HG03354 (cell line): ENCODE measurements around the gene PHYHD1.

Source experiments
- ATAC-seq: cut with Tn5 transposase; IDR thresholded peaks from one replicate; pipeline ENCODE4 v1.9.1; 2021; ENCODE audit warnings: mild to moderate bottlenecking; ENCODE audit not compliant: unreplicated experiment, poor library complexity, severe bottlenecking

The PHYHD1 gene

DNA sequence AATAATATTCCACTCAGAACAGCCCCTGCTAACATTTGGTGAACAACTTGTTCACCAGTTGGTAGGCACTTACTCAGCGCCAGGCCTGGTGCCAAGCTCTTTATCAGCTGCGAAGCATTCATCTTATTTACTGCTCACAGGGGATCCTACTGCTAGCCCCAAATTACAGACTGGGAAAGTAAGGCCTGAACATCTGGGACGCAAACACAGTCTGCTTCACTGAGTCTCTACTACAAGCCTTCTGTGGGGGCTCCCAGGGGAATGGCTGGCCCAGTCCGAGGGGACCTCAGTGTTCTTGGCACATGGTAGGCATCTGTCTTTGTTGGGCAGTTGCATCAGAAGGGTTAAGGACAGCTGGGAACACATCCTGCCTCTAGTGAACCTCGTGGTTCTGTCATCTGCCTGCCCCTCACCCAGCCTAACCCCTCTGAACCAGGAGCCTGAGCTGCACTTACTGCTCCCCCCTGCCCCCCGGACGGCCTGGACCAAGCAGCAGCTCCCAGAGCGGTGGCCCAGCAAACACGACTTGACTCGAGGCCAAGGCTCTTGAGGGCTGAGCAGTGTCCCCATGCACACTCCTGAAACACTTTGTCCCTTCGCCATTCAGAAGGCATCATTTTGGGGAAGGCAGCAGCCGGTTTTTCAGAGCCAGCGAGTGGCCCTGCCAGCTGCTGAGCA, at the start of gene PHYHD1:
PHYHD1 (plus strand) TSS at position 602 of the 678 bp plus-strand sequence. CDS start 1,342 bp downstream, outside the sequence.
- ATAC-seq, result no peak

DNA sequence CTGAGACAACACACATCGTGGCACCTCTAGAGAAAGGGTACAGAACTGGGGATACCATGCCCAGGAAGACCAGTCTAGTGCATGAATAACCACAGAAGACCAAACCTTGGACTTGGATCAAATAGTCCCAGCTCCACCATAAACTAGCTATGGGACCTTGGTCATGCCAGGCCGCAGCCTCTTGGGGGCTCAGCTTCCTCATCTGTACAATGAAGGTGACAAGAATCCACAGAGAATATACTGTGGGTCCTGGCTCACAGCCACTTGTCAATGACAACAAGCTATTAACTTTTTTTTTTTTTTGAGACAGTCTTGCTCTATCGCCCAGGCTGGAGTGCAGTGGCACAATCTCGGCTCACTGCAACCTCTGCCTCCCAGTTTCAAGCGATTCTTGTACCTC, 42.9 kb upstream of the PHYHD1 start:
- no peak for ATAC-seq

DNA sequence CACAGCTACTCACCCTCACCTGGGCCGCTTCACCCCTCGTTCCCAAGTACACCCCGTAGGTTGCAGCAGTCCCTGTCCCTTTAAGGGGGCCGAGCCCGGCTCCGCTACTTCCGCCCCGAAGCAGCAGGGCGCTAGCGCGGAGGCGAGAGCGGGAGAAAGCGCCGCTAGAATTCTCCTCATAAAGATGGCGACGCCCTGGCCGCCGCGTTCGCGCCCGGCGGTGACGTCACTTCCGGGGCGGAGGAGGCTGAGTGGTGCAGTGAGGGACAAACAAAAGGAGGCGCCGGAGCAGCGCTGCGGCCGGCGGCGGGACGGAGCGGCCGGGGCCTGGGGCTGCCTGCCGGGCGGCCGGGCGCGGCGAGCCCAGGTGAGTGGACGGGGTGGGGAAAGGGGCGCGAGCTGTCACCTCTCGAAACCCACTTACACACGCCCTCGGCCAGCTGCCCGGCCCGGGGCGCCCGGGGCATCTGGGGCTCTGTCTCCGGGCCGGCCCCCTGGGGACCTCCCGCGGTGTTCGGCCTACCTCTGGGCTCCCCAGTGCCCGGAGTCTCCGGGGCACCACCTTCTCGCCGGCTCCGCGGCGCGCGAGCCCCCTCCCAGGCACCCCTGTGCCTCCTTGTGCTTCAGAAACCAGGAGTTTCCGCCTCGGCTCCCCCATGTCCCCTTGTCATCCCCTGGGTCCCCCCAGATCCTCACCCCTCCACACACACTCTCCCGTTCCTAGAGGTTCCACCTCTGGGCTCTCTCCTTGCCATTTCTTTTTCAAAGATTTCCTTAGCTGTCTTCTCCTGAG, 38.7 kb upstream of the PHYHD1 start, which contains the start of the genes KYAT1 and LRRC8A:
KYAT1 (minus strand) TSS at position 67 of the 793 bp plus-strand sequence. CDS start 36,545 bp downstream, outside the sequence.
LRRC8A (plus strand) TSS at position 250 of the 793 bp plus-strand sequence. CDS start 25,032 bp downstream, outside the sequence.
- ATAC-seq, result peak; percentile 89

DNA sequence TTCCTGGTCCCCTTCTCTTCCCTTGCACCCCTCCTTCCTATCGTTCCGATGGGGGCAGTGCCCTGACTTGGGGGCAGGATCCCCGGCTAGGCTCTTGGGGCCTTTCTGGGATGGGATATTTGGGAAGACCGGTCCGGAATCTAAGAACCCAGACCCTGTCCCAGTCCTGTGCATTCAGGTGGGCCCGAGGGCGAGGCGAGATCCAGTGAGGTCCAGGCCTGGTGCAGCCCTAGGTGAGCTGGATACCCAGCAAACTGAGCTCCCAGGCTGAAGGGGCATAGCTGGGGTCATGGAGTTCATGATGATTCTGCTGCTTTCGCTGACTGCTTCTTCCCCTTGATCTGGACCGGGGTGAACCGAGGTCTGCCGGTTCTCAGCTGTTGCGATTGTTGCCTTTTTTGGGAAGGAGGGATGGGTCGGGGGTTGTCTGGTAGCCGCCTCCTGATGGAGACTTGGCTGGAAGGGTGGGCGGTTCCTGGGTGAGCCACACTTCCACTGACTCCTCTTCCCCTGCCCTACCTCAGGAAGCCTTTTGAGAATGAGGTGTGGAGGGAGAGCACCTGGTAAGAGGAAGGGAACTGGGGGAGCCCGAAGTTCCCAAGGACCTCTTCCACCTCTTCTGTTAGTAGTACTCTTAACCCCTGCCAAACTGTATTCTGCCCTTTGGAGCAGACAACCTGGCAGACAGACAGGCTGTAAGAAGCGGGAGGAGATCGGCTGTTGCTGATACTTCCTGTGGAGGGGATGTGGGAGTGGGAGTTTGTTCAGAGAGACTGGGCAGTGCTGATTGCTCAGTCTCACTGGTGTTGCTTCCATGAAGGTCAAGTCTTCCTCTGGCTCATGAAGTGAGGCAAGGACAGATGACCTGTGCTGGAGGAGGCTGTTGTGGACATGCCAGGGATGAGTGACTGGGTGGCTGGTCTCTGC, 37.8 kb upstream of the PHYHD1 start:
- ATAC-seq, result no peak

DNA sequence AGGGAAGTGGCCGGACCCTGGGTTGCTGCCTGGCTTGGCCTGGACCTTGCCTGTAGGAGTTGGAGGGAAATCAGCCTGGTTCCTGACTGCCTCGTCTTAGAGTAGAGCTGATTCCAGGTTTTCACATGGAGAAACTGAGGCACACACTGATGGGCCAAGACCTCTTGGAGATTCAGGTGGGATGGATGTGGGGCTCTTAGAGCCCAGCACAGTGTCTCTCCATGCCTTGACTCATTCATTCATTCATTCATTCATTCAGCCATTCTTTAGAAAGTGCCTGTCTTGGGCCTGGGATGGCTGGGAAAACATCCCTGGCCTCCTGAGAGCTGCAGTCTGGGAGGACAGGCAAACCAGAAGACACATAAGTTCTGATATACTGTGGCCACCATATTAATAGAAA, 36.6 kb upstream of the PHYHD1 start:
- no peak for ATAC-seq

DNA sequence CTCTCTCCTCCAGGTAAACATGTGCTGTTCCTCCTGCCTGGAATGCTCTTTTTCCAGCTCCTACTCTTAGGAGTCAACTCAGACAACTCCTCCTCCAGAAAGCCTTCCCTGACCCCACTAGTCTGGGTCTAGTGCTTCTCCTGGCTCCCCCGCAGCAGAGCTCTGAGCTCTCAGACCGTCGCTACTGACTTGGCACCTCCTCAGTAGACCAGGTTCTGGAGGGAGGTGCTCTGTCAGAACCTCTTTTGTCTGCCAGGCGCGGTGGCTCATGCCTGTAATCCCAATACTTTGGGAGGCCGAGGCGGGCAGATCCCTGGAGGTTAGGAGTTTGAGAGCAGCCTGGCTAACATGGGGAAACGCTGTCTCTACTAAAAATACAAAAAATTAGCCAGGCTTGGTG, 35.4 kb upstream of the PHYHD1 start:
- no peak for ATAC-seq

DNA sequence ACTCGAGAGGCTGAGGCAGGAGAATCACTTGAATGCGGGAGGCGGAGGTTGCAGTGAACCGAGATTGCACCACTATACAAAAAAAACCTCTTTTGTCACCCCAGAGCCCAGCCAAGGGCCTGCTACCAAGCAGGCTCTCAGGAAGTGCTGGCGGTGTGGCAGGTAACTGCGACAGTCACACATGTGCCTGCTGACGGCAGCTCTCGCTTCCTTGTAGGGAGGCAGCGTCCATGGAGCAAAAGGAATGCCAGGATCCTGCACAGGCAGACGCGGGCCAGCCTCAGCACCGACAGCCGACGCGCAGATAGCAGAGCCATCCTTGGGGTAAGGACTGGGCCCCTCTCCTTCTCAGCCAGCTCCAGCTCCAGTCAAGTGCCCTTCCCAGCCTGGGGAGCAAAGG, 35.0 kb upstream of the PHYHD1 start:
- no peak for ATAC-seq

DNA sequence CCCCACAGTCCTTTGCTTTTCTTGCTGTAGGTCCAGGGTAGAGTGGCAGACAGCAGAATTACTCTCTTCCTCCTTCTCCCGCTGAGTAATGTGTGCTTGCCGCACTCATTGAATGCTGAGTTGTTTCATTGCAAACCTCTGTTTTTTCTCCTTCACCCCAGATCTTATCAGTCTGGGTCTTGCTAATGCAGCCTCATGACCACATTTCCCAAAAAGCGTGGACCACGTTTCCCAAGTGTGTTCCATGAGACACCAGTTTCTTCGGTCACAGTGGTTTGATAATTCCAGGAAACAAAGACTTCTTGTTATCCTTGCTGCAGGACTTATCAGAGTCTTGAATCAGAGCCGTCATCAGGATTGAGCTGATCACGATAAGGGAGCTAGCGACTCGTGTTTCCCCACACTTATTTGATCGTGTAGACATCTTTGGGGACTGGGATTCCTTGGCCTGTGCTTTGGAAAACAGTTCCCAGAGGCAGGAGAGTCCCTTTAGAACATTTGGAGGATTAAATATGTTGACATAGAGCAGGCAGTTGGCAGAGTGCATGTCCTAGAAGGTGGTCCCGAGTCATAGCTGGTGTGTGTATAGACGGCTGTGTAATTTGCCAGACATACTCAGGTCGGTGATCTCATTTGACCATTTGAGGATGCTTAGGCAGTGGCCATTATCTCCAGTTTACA, 34.4 kb upstream of the PHYHD1 start:
- ATAC-seq, result no peak

DNA sequence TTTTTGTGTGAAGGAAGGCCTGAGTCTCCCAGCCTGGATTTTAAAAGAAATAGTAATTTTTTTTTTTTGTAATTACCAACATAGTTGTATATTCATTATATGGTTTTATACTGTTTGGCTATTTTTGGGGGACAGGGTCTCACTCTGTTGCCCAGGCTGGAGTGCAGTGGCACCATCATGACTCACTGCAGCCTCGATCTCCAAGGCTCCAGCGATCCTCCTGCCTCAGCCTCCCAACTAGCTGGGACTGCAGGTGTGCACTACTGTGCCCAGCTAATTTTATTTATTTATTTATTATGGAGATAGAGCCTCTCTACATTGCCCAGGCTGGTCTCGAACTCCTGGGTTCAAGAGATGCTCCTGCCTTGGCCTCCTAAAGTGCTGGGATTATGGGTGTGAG, 33.7 kb upstream of the PHYHD1 start:
- no peak for ATAC-seq

DNA sequence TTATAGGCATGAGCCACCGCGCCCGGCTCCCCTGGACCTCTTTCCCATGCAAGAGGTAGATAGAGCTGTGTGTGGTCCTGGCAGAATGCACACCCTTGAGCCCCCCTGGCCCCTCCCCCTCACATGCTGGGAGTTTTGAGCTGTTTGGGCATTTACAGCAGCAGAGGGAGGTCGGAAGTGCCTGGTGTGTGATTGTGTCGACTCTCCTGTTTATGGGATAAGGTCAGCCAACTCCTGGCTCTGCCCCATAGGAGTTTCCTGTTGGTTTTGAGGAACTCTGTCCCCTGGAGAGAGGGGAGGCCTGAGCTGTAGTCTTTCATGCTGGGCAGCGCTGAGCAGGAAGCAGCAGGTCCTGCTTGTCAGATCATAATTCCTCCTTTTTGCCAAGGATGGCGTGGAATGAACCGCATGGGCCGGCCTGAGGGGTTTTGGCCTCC, 32.9 kb upstream of the PHYHD1 start:
- no peak for ATAC-seq

DNA sequence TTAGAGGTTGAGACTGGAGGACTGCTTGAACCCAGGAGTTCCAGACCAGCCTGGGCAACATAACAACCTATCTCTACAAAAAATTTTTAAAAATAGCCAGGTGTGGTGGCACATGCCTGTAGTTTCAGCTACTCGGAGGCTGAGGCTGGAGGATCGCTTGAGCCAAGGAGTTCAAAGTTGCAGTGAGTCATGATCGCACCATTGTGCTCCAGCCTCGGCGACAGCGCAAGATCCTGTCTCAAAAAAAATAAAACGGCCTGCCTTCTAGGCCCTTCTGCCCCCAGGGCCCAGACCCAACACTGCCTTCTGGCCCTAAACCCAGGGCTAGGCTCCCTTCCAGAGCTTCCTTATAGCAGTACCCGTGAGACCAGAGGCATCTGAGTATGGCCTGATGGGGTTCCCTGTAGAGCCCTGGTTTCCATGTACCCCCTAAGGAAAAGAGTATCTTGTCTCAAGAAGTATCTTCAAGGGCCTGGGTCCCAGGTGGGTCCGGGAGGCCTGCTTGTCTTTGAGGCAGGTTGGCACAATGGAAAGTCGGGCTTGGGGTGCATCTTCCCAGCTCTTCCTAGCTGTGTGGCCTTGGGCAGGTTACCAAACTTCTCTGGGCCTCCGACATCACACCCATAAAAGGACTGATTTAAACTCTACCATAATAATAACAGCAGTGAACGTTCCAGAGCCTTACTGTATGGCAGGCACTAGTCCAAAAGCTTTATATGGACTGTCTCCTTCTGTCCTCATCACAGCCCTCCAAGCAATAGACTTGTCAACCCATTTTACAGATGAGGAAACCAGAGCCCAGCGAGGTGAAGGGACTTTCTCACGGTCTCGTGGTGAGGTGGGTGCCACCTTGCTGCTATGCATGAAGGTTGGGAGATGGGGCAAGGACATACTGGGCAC, 29.2 kb upstream of the PHYHD1 start:
- ATAC-seq, result no peak

DNA sequence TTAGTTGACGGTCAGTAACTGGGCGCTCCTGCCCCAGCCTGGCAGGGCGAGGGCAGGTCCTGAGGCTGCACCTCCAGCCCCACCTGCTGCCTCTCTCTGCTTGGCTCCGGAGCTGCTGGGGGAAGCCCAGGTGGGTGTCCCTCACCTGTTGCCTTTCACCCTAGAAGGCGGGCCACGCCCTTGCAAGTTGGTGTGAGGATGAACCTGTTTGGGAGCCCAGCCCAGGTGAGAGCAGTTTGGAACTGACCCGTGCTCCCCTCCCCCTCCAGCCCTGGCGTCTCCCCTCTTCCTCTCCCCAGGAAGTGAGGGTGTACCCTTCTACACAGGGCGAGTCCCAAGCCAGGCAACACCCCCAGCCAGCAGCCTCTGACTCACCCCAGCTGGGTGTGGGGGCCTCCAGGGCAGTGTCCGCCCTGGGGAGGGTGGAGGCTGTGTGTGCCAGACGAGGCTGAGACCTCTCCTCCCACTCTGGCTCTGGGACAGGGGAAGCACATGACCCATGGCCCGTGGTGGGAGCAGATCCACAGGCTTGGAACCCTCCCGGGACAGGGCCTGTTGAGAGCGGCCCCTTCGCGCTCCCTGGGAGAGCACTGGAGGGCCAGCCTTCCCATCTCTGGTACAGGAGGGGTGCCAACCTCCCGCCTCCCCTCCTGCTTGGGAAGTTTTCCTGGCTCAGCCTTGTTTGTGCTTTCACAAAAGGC, 28.4 kb upstream of the PHYHD1 start:
- no peak for ATAC-seq

DNA sequence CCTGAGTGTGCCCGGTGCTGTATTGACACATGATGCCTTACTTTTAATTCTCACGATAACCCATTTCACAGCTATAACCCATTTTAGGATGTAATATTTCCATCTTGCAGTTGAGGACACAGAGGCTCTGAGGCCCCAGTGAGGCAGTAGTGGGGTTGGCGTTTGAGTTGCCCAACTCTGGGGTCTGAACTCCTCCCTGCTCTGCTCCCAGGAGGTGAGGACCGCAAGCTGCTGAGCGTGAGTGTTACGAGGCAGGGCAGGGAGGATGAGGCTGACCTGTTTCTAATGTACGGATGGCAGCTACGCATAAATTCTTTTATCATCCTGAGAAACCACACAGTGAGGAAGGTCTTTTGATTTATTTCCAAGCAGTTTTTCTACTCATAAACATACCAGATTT, 27.4 kb upstream of the PHYHD1 start:
- no peak for ATAC-seq

DNA sequence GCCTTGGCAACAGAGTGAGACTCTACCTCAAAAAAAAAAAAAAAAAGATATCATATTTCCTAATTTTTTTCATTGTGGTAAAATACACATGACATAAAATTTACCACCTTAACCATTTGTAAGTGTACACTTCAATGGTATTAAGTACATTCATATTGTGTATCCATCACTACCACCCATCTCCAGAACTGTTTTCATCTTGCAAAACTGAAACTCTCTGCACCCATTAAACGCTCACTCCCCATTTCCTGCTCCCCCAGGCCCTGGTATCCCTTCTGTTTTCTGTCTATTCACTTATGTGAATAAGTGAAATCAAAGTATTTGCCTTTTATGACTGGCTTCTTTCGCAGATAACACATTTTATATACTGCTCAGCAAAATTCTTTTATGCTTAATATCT, 26.0 kb upstream of the PHYHD1 start:
- no peak for ATAC-seq

DNA sequence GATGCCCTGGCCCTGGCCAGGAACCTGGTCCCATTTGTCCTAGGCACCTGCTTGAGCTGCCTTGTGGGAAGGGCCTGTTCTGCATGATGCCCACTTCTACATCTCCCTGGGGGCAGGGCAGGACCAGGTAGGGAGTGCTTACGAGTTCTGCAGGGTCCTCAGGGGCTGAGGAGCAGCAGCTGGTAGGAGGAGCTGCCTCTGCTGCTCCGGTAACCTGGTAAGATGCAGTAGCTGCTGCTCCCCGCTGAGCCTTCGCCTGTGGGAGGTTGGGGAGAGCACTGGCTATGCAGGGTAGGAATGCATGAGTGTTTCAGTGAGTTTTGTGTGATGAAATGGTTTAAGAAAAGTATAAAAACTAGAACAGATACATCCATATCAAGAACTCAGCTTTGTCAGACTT, 25.2 kb upstream of the PHYHD1 start:
- no peak for ATAC-seq

DNA sequence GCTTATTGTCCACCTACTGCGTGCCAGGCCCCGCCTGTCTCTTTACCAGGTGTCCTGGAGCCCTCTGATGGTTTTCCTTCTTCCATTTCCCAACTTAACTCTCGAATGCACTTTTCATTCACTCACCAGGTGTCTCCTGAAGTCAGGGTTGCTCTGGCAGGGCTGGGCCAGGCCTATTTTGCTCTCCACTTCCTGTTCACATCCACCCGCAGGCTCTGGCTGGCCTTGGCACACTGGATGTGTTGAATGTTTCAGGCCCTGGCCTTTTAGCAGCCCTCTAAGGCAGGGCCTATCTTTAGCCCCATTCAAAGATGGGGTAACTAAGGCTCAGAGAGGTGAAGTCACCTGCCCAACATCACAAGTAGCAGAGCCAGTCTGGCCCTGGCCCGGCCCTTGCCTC, 22.4 kb upstream of the PHYHD1 start:
- ATAC-seq, result no peak

DNA sequence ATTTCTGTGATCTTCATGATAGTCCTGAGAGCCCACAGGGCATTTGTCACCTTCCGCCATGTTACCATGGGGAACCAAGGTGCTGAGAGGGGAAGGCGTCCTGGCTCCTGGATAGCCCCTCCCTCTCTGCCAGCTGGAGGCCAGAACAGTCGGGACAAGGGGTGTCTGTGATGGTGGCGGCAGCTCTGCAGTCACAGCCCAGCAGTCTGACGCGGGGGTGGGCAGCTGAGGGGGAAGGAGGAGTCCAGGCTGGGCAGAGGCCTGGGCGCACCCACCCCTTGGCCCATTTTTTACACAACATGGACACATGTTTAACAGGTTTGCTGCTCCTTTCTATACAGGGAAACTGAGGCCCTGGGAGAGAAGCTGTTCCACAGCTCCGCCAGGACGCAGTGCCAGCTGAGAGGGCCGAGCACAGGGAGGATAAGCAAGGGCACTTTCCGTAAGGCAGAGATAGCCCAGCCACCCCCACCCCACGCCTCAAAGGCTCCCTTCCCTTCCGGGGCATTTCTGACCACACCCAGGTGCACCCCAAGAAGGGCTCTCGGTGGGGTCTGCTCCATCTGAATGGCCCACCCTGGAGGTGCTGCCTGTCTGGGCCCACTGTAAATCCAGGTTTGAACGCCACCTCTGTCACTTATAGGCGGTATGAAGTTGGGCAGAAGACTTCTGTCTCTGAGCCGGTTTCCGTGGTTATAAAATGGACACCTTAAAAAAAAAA, 21.8 kb upstream of the PHYHD1 start:
- no peak for ATAC-seq
